Measurements from ENCODE around the gene BCL11B.
"Not testable (repeated sequence)": the region's sequence is repeated elsewhere in the genome, so short reads cannot be mapped to it uniquely, and the experiment has no call there.

BCL11B gene

DNA sequence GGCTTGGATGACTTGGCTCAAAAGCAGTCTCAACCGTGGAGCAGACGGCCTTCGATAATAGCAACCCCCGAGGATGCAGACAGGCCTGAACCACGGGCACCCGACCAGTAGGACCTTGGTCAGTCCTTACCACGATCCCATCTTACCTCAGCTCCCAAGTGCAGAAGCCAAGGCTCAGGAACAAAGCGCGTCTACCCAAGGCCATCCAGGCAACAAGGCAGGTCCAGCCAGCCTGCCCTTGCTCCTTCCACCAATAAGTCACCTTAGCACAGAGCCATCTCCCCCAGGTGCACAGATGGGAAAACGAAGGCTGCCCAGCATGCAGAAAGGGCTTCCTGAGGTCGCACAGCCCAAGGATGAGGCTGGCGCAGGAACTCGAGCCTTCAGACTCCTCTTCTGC, 77.3 kb downstream of the BCL11B start:
- no peak for DNase-seq

DNA sequence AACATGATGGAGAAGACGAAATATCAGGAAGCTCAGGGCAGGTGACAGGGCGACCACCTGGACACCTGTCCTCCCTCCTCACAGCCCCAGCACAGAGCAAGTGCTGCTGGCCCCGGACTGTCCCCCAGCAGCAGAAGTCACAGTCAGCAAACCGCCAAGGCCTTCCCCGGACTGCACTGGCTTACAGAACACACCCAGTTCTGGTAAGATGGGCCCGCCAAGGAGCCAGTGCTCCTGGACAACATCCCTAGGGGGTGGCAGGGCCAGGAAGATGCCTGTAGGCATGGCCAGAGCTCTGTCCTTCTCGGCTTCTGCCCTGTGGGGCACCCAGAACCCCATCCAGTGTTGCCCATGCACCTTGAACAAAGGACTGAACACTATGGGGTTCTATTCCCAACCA, 77.9 kb downstream of the BCL11B start:
- no peak for DNase-seq

DNA sequence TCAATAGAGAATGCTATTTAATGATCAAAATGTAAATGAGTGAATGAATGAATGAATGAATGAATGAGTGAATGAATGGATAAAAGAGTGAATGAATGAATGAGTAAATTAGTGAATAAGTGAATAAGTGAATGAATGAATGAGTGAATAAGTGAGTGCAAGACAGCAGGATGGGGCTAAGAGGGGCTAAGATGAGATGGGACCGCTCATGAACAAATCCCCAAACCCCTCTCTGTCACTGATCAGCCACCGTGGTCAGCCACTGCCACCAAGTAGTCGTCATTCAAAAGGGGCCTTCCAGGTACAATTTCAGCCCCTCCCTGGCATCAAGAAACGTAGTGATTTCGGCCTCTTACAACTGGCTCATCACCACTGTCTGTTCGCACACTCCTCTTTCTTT, 79.2 kb downstream of the BCL11B start:
- no peak for DNase-seq

DNA sequence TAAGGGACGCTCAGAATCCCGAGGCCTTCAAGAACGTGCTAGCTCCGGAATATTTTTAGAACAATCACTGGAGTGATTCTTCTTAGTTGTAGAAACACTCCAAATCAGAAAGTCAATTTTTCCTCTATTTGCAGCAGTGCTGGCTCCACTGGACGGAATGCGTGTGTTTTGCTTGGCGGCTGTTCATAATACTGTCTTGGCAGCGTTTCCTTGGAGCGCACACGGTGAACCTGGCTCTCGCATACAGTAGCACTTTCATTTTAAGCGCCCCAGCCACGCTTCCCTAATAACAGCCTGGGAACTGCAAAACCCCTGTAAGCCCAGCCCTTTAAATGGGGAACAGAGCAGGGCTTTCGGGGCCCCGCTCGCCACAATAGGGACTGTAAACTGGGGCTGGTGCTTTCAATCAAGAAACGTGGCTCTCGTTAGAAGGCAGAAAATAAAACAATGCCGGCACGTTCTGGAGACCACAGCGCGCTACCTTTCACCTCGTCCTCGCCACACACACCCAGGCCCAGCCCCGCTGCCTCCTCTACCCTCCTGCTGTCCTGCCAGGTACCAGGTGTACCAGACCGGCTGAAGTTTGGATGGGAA, 79.9 kb downstream of the BCL11B start:
- no peak for DNase-seq

DNA sequence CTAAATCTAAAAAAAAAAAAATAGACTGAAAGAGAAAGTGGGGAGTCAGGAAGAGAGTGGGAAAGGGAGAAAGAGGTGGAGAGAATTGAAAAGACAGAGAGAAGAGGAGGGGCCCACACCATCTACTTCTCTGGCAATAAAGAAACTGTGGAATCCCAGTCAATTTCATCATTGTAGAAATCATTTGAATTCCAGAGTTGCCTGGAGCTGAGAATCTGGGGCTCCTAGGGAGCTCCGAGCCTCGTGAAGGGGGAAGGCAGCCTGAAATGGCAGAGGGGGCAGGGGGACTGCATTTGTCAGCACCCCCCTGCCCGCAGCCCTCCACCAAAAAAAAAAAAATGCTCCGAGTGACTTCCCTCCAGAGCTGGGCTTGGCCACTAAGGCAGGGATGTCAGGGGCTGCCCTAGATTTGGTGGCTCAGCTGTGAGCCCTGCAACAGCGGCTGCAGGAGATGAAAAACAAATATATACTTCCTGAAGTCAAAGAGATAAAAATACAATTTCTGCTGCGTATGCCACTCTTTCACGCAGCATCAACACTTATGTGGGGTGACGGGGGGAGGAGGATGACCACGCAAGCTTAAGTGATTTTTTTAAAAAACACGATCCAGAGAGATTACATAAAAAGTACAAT, 80.5 kb downstream of the BCL11B start:
- no peak for DNase-seq

DNA sequence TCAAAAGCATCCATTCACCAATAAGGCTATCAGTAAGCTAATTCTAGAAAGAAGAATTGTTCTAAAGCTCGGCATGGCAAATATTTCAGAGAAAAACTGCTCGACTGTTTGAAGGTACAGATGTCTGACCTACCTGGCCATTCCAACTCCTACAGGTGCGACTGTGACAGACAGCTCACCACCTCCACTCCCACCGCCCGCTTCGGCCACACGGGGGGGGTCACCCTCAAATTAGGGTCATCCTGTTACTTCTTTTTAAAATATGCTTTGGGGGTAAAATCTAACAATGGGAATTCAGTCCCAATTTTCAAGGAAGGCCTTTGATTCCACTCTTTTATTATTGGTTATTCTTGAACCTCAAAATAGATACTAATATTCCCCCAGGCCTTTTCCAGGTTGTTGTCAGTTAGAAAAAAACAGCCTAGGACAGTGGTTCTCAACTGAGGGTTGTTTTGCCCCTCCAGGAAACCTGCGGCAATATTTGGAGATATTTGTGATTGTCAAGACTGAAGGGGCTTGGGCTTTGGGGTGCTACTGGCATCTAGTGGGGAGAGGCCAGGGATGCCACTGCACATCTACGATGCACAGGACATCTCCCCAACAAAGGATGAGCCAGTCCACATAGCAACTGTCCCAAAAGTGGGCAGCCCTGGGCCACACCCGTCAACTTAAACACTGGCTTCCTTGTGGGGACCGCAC, 81.2 kb downstream of the BCL11B start:
- no peak for DNase-seq

DNA sequence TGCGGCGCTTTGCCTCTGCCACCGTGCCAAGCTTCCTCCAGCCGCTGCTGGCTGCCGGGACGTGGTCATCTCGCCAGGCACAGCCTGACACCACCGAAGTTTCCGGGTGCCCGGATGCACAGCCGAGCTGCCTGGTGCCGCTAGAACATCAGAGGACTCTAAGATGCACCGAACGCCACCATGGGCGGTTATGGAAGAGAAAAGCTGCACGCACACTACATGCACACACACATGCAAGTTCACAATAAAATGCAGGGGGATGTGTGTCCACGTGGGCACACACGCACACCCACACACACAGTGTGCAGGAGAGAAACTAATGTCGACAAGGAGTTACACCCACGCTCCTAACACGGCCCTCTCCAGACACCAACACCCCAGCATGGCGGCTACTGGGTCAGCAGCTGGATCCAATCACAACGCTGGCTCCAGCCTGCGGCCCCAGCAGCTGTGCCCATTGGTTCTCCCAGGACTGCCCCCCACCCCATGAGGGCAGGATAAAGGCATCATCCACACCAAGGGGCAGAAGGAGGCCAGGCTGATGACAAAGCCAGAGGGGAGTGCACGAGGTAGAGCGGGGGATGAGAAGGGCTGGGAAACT, 82.7 kb downstream of the BCL11B start:
- no peak for DNase-seq

DNA sequence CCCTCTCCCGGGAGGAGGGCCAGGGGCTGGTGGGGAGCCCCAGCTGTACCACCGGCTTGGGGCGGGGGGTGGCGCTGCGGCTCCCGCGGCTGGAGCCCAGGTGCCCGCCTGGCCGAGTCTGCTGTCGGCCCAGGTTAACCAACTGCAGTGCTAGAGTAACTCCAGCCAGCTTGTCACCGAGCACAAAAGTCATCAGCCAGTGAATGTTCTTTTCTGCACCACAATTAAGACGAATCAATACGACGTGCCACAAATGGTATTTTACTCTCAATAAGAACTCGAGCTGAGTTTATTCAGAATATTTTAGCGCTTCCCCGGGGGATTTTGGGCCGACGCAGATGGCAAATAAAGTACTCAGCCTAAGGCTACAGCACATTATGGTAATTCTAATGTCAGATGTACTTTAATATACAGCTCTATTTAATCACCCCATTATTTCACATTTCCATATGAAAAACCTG, 83.2 kb downstream of the BCL11B start:
- DNase-seq = no peak

DNA sequence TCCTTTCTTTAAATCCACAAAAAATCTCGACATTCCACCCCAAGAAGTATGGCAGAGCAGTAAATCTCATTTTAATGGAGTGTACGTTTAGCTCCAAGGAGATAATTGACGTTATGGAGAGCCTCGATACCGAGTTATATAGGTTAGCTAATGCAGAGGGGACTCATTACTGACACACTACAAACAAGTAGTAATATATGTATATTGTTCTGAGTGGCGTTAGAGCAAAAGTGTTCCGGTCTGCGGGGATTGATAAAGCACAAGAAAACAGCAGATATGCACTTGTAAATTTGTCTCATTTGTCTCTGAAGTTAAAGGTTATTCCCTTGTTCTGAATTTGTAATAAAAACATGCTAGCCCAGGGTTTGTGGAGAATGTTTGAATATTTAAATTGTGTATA, 84.1 kb downstream of the BCL11B start:
- no peak for DNase-seq

DNA sequence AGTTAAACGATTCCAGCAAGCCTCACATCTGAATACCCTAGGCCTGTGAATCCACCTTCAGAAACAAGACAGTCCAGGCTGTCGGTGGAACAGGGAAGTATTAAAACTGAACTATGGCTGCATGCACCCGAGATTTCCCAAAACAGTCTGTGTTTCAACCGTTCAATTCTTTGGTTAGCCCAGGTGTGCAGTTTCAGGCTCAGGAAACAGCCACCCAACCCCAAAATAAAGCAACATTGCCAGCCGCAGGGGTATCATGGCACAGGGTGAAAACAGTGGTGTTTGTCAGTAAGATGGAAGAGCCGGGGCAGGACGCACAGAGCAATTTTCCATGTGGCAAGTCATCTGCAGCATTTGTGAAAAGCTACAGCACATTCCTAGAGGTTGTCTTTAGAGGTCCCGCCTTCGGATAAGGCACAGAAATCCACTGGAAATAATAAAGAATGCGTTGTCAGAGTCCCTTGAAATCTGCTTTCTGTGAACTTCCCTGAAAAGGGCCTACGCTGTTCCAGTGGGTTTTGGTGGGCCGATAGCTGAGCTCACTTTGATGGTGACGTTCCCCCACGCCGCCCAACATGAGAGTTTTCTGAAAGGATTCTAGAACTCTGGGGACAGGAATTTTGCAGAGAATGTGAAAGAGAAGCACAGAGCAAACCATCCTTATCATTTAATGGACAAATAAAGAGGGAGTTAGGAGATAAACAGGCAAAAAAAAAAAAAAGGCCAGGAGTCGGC, 84.9 kb downstream of the BCL11B start:
- no peak for DNase-seq

DNA sequence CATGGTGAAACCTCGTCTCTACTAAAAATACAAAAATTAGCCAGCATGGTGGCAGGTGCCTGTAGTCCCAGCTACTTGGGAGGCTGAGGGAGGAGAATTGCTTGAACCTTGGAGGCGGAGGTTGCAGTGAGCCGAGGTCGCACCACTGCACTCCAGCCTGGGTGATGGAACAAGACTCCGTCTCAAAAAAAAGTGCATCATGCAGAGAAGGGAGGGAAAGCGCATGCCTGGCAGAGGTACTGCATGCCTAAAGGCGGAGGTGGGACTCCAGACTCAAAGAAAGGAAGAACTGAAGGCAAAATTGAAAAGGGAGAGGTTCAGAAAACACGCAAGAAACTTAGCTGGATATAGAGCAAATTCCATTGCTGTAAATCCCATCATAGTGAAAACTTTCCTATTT, 85.7 kb downstream of the BCL11B start:
- DNase-seq = not testable (repeated sequence)

DNA sequence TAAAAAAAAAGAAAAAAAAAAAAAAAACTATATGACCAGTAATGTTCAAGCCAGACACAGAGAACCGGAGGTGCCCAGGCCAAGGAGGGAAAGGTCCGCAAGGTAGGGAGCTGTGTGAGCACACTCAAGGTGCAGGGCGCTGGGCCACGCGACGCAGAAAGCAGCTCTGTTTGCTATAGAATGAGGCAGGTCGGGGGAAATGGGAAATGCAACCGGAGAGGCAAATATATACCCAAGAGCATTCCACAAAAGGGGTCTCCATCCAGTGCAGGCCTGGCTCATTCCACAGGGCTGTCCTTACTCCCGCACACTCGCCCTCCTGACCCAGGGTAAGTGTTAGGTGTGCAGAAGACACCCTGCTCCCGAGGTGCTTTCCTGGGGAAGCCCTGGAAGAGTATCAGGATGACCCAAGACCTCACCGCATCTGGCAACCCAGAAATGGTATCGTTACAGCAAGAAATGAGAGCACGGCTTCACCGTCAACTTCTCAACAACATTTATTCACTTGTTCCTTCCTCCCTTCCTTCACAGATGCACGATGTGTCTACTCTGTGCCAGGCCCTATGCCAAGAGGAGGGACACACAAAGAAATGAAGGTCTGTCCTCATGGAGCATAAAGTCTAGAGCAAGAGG, 86.4 kb downstream of the BCL11B start:
- DNase-seq = no peak

DNA sequence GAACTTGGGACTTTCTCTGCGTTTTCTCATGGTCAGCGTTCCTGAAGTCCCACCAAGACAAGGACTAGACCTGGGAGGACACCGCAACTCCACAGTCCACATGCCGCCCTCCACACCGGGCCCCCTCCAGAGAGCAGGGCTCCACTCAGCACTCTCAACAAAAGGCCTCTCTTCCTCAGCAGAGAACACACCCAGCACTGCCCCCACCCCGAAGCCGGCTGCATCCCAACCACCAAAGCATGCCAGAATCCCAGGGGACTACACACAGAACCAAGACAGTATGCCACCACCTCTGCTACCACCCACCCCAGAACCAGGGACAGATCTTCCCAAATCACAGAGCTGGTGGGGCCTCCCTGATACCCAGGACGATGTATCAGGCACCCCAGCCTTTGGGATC, 88.3 kb downstream of the BCL11B start:
- no peak for DNase-seq

DNA sequence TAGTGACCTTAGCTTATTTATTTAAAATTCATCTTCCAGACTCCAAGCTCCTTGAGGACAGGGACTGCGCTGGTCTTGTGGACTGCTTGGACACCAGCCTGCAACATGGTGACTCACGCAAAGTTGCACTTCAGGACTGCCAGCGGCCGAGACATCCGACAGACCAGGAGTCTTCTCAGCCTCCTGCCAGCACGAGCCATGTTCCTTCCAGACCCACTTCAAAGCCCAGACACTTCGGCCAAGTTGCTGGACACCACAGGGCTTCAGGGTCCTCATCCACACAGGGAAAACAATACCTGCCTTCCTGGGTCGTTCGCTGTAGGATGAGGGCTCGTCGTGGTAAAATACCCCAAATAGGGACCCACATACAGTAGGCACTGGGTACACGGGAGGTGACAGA, 88.7 kb downstream of the BCL11B start:
- no peak for DNase-seq

DNA sequence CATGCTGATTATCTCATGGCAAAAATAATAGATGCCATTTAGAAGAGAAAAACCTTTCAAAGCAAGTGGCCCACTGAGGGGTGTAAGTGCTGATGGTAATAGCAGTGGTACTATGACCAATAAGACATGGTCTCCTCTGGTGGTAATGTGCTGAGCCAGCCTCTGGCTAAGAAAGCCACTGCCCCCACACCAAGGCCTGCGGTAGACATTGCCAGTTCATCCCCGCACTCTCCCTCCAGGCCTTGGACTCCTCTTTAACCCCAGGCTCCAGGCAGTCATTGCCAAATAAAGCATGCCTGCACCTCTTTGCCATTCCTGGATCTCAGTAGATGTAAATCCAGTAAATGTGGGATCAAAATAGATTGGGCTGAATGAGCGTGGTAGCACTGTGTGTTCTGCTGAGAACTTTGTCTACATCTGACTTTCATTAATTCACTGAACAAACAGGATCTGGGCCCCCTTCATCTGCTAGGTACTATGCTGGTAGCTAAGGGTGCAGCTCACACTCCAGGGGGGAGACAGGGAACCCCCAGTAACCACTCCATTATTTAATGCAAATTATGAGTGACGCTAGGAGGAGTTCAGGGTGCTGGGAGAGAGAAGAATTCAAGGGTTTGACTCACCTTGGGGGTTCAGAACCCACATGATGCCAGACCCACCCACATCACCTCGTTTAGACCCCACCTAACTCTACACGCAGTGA, 89.3 kb downstream of the BCL11B start:
- no peak for DNase-seq

DNA sequence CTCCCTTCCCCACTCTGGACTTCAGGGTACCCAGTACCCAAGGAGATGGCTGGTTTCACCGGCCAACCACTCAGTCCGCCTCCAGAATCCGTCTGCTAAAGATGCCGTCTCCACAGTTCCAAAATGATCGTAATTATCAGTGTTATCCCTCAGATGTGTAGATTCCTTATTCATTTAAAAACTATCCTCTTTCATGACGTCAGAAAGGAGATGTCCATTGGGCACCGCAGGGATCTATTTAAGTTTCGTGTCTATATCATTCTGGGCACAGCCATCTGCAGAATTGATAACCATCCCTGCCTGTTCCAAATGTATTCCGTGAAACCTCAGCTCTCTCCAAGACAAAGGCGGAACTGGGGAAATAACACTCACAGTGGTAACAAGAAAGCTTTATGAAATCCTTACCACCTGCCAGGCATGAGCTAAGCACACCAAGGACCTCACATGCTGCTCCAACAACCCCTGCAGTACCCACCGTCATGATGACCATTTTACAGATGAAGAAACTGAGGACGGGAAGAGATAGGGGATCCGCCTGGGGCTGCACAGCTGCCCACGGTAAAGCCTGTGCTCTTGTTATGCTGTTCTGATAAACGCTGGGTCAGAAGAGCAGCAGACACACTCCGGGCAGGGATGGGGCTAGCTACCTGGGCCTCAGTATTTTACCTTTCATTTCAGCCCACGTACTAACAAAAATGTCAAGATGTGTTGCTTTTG, 90.0 kb downstream of the BCL11B start:
- no peak for DNase-seq

DNA sequence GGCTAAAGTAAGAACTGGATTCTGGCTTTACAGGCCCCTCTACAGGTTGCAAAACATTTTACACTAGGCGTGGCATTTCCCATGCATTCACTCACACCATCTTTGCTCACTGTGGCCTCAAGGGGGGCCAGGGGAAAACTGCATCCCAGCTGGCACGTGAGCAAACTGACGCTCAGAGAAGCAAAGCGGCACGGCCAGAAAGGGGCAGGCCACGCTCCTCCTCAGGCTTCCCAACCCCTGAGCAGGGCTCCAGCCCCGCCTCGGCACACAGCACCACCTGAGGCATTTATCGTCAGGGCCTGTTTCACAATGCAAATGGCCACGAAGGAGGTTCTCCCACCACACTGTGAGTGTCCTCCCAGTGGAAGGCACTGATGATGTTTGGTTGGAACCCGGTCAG, 90.8 kb downstream of the BCL11B start:
- DNase-seq = no peak

DNA sequence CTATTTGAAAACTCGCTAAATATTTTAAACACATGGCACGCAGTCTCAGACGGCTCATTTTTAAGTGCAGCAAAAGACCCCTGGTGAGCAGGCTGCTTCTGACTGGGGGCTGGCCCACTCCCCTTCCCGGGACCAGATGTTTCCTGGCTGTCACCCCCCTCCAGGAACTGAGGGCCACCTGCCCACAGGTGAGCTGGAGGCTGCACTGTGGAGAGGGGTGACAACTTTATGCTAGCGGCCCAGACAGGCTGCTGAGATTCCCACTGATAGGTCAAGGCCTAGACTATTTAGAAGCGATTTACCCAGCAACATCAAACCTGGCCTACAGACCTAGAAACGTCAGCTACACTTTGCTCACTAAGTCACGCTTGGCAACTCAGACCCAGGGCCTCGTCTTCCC, 92.1 kb downstream of the BCL11B start:
- DNase-seq = no peak

DNA sequence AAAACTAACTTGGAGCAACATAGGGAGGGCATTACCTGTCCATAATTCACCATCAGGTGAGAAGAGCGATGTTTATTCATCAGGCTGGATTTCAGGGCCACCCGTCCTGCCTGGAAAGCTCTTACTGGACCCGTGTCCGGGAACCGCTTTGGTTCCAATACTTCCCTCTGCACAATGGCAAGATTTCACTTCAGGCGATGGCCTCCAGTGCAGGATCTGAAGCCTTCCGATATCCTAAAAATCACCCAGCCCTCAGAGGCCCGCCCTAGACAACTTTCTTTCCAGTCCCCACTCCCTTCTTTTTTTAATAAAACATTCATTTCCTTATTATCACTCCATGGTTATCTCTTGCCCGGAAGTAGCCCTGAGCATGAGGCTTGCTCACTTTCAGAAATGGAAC, 92.5 kb downstream of the BCL11B start:
- no peak for DNase-seq

DNA sequence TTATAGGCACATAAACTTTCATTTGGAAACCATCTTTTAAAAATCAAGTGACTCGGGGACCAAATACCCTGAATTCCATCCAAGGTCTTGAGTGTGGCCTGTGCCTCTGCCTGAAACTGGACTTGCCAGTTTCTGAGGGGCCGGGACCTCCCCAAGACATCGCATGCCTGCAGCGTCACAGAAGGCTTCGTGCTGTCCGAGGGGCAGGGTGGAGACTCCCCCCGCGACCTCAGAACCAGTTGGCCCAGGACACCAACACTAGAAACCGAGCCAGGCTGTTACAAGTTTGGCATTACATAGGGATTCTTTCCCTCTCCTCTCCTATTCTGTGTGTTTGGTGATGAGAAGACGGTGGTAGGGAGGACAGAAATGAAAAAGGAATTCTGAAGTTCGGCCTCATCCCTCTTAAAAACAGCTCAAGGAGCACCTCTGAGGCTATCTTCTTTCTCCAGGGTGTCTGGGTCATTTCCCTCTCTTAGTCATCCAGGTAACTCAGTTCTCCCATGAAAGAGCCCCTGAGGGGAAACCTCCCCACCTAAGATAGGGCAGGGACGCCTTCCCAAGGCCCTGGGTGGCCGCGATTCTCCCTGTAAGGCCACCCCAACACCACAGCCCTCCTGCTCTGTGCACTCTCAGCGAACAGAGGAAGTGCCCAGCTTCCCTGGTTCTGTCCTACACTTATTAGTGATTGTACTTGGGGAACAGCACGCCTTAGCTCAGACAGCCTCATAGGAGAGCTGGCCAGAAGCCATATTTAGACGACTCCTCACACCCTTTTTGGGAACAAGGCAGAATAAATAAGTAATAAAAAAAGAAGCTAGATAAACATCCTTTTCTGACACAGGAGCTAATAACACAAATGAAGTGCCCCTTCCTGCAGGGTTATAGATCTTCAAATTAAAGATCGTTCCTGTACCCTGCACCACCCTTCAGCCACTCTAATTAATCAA, 93.8 kb downstream of the BCL11B start:
- no peak for DNase-seq
